HG02678 (cell line): ENCODE results near the gene LYZL1.
"Not testable (repeated sequence)": the region's sequence is repeated elsewhere in the genome, so short reads cannot be mapped to it uniquely, and the experiment has no call there.

ENCODE experiments used
- ATAC-seq: cut with Tn5 transposase; IDR thresholded peaks from one replicate; pipeline ENCODE4 v1.9.1; 2021; ENCODE audit warnings: mild to moderate bottlenecking, moderate library complexity; ENCODE audit not compliant: unreplicated experiment

LYZL1 gene

DNA sequence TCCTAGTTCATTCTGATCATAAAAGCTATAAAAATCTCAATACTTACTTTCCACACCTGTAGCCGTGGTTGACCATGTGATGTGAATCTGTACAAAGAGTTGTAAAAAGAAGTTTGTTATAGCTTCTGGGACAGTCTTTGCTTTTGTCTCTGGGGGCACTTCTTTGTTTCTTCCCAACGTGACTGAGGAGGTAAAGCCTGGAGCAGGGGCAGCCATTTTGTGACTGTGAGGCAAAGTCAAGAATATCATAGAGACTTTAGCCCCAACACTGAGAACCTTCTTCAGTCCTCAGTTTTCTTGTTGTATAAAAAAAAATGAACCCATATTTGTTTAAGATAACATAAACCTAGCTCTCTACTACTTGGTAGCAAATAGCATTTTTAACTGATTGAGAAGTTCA, 29.4 kb upstream of the LYZL1 start:
- no peak for ATAC-seq

DNA sequence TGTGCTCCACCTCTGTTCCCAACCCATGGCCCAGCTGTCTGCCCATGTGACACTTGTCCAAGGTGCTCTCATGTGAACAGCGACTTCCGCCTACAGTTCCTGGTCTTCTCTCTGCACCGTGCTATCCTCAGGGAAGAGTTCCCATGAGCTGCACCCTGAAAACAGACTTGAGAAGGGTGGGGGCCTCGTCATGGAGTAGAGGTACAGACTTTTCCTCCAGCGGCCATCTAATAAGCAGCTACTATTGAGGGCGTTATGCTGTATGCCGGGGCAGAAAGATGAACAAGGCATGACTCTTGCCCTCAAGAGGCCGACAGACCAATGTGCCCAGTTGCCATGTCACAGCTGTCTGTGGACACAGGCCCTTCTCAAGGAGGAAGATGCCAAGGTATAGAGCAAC, 25.4 kb upstream of the LYZL1 start:
- ATAC-seq: no peak

- no peak for ATAC-seq
Observed at GRCh38 chr10:29265210-29265768, 23.6 kb upstream of the LYZL1 start.

DNA sequence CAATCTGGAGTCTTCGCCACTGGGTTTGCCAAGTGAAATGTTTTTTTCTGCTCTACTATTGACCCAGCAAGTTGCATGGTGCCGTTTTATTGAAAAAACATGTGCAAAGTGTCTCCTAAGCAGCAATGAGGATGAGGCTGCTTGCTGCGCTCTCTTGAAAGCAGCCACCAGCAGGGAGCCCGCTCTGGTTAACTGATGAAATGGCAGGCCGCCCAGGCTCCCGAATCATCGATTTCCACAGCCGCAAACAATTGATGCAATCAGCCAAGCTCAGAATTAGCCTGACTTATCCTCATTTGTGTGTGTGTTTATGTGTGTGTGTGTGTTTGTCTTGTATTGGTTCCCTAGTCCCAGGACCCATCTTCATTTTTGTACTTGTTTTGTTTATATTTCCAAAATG, 22.2 kb upstream of the LYZL1 start:
- no peak for ATAC-seq

DNA sequence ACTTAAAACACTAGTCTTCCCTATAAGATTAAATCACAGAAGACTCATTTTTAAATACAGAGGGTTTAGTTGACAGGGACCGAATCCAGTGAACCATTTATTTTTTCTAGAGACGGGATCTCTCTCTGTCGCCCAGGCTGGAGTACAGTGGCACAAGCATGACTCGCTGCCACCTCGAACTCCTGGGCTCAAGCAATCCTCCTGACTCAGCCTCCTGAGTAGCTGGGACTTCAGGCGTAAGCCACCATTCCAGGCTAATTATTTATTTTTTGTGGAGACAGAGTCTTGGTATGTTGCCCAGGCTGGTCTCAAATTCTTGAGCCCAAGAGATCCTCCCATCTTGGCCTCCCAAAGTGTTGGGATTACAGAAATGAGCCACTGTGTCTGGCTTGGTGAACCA, 20.9 kb upstream of the LYZL1 start:
- no peak for ATAC-seq

- ATAC-seq: no peak
Observed at GRCh38 chr10:29269486-29269885, 19.4 kb upstream of the LYZL1 start.

DNA sequence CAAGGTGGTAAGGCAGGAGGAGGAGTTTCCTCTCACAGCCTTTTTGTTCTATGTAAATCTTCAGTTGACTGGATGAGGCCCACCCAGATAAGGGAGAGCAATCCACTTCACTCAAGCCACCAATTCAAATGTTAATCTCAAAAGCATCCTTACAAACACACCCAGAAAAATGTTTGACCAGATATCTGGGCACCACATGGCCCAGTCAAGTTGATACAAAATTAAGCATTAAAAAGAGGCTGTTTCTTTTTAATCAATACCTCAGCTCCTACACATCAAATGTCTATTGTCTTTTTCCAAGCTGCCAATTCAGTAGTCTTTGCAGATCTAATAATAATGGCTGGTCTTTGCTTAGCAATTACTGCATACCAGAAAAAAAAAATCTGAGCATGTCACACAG, 18.0 kb upstream of the LYZL1 start:
- ATAC-seq: no peak

DNA sequence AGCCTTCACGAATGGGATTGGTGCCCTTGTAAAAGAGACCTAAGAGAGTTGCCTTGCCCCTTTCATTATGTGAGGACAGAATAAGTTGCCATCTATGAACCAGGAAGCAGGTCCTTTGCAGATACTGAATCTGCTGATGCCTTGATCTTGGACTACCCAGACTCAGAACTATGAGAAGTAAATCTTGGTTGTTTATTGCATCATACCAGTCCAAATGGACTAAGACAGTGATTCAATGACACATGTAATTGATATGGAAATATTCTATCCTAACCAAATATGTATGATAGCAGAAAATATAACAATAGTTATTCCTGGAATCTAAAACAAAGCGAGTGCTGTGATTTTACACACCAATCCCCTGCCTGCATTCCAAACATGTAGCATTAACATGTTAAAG, 17.0 kb upstream of the LYZL1 start:
- ATAC-seq: no peak

GRCh38 chr10:29273478-29273877, 15.4 kb upstream of the LYZL1 start:
- ATAC-seq: no peak

GRCh38 chr10:29276251-29276850, 12.5 kb upstream of the LYZL1 start:
- no peak for ATAC-seq

- ATAC-seq: no peak
Observed at GRCh38 chr10:29277296-29277695, 11.6 kb upstream of the LYZL1 start.

DNA sequence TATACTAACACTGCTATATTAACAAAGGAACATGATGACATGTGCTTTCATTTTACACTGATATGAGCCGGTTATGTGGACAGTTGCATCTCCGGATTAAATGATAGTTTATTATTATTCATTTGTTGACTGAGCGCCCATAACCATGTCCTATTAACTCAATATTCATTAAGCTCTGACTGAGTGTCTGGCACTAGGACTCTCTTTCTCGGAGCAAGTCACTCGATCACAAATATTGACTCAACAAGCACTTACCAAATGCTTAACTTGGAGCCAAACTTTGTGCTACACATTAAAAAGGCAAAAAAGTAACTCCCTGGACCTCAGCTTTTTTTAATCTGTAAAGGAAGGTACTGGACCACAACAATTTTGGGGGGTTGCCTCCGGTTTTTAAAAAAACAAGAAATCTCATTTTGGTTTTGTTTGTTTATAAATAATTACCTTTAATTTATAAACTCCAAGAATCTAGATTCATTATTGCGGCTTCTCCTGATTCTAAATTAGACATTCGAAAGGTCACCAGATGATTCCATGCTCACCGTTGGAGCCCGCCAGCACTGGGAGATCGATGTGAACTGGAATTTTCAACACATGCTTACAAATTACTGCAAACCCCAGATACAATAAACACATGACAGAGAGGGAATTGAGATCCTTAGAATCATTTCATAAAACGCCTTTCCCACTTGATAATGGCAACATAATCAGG, 8.9 kb upstream of the LYZL1 start:
- no peak for ATAC-seq

- ATAC-seq: no peak
Observed at GRCh38 chr10:29280488-29280840, 8.4 kb upstream of the LYZL1 start.

- ATAC-seq: peak; percentile 94
Observed at GRCh38 chr10:29285624-29286051, 3.2 kb upstream of the LYZL1 start.

DNA sequence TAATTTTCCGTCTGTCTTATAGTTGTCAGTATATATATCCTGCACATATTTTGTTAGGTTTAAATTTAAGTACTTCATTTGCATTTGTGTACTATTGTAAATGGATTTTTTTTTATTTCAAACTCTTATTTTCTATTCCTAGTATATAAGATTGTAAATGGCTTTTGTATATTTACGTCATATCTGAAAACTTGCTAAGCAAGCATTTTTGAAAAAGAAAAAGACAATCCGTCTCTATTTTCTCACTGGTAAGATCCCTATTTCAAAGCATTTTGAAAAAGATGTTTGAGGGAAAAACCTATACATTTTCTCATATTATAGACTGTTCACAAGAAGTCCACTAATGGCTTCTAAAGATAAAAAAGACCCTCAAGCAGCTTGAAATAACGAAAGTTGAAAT, 1.2 kb upstream of the LYZL1 start:
- no peak for ATAC-seq

DNA sequence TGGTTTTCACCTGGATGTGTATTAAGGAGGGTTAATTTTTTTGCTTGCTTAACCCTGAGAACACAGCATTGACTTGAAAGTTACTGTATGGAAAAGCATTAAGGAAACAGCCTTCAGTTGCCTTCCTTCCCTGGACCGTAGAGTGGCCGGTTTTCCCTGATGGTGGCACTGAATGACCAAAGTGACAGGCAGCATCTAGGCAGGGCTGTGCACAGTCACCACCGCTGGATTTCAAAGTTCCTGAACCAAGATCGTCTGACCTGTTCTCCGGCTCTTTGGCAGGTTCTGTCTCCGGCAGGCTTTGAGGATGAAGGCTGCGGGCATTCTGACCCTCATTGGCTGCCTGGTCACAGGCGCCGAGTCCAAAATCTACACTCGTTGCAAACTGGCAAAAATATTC, 2.7 kb downstream of the LYZL1 start:
- ATAC-seq: not testable (repeated sequence)

GRCh38 chr10:29292406-29292805, 3.5 kb downstream of the LYZL1 start:
- ATAC-seq: not testable (repeated sequence)

DNA sequence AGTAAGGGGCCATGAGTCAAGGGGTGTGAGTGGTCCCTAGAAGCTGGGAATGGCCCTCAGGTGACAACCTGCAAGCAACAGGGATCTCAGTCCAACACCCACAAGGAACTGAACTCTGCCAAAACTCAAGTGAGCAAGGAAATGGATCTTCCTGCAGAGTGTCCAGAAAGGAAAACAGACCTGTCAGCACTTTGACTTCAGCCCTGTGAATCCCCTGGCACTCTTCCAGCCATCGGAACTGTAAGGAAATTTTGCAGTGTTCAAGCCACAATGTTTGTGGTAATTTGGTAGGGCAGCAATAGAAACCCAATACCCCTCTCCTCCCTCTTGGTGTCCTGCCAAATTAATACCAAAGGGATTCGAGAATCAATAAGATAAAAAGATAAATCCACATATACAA, 6.9 kb downstream of the LYZL1 start:
- no peak for ATAC-seq

GRCh38 chr10:29297678-29298077, 8.8 kb downstream of the LYZL1 start:
- ATAC-seq: no peak

DNA sequence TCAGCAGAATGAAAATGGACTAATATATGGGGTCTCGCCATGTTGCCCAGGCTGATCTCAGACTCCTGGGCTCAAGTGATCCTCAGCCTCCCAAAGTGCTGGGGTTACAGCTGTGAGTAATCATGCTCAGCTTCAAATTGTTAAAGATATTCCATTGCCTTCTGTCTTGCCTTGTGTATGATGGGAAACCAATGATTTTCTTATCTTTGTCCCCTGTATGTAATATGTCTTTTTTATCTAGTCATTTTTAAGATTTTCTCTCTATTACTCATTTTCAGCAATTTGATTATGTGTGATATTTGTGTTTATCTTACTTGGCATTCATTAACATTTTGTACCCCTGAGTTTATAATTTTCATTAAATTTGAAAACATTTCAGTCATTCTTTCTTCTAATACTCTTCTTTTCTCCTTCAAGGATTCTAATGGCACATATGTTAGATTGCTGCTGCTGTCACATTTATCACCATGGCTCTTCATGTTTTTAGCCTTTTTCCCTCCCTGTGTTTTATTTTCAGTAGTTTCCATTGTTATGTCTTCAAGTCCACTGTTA, 12.6 kb downstream of the LYZL1 start:
- ATAC-seq: no peak

DNA sequence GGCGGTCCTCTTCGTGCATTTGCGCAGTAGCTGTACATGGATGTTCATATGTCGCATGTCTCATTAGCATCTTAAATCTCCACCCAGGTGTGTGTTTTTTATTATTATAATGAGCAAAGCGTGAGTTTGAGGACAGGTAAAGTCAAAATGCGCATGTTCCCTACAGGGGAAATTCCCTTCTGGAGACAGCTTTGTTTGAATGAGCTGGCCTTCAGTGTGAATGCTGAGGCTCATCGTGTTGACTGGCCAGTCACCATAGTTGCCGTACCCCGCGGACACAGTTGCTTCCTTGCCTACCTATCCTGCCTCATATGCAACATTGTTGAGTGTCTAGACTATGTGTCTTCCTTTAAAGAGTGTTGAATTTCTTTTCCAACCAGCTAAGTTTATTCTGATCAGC, 13.6 kb downstream of the LYZL1 start:
- ATAC-seq: no peak

DNA sequence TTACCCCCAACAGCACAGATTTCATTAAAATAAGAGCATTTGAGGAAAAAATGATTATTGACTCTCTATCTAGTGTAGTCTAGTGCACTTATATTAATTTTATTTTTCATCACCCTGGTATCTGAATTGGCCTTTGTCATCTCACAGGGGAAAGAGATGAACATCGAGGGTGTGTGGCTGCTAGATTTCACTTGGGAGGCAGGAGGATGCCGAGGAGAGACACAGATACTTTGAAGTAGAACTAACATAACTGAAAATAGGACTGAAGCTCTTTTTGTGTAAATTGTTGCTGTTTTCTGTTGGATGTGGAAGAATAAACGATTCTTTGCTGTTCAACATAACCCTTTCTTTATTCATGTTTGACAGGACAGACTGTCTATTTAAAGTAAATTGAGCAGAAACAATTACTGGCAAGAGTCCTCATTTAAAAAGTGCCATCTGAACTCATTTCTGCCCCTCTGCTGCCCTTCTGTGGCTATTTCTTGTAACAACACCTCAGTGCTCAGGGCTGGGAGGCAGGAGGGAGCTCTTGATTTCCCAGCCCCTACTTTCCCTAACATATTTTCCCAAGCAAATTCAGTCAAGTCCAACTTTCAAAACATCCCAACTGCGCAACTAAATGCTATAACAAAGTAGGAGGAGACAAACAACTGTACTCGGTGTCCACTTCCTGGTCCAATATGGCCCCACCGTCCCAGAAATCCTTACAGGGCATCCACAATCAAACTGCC, 15.6 kb downstream of the LYZL1 start:
- no peak for ATAC-seq
